Right lobe of liver (tissue), 6 donors: ENCODE data around the gene SCYGR8. TPM values are rescaled to one million over a fixed set of nuclear protein-coding genes. Genes with fewer than 3 reads are reported as not detected.
A peak's percentile ranks its signal among the peaks of the same experiment; 100 is the strongest.

Source experiments
- ATAC-seq, 4 donors: fragments of 200-7000 bp; cut with Tn5 transposase; one replicate each; pipeline ENCODE4 v1.9.1; 2020; ENCODE audit warnings: mild to moderate bottlenecking in 4 of 4, moderate library complexity in 4 of 4
- DNase-seq, 3 donors: peaks; one replicate each; pipeline ENCODE4 v3.0.0-alpha.2; 2020
- H3K27ac ChIP-seq, 3 donors: fragments of 200-600 bp; one replicate each; pipeline ENCODE4 v1.8.0; 2022
- H3K27me3 ChIP-seq, 2 donors: fragments of 200-600 bp; one replicate each; pipeline ENCODE4 v1.8.0; 2022
- H3K36me3 ChIP-seq, 4 donors: fragments of 200-600 bp; sonication (generic) in 1 of 4; one replicate each; pipeline versions ENCODE4 v1.5.1 to v1.8.0; 2017 to 2022; ENCODE audit warnings: control low read depth in 1 of 4
- H3K4me1 ChIP-seq, 4 donors: fragments of 200-600 bp; sonication (generic) in 1 of 4; one replicate each; pipeline versions ENCODE4 v1.5.1 to v1.8.0; 2017 to 2022; ENCODE audit warnings: control low read depth in 1 of 4
- H3K4me3 ChIP-seq, 3 donors: fragments of 200-600 bp; one replicate each; pipeline ENCODE4 v1.8.0; 2022
- H3K9me3 ChIP-seq, 4 donors: fragments of 200-600 bp; sonication (generic) in 1 of 4; one replicate each; pipeline versions ENCODE4 v1.5.1 to v1.8.0; 2017 to 2022; ENCODE audit warnings: control low read depth in 1 of 4
- CTCF ChIP-seq, 4 donors: fragments of 200-600 bp in 3 of 4; fragments of 450-650 bp in 1 of 4; IDR thresholded peaks; one replicate each; pipeline versions ENCODE4 v1.5.1 to v1.8.0; 2016 to 2022; ENCODE audit warnings: antibody characterized with exemption in 4 of 4, mild to moderate bottlenecking in 2 of 4
- POLR2A ChIP-seq: fragments of 450-650 bp; IDR thresholded peaks from one replicate; pipeline ENCODE4 v1.6.1; 2017; ENCODE audit warnings: antibody characterized with exemption, mild to moderate bottlenecking
- WGBS: methylation state at CpG from one replicate; pipeline ENCODE4 v1.1.6; 2018; ENCODE audit warnings: low coverage, low lambda C conversion rate; ENCODE audit not compliant: insufficient coverage; ENCODE audit errors: missing lambda C conversion rate; 5-methylcytosine and 5-hydroxymethylcytosine counted together
- intact Hi-C, 2 donors: fragments of 100-400 bp; cut with DNase I; formaldehyde crosslinking; loops; one replicate each; pipeline versions ENCODE4 v1.11.2 to v1.14.1; 2022
- total RNA-seq, 6 experiments: library from RNA; depleted of rRNA in 2 of 6; stranded (reverse); fragments of >200 nt in 2 of 6; fragmentation: NEBNext Ultra II Directional in 3 of 6; extraction: Animal tissue kit (Norgen Biotek cat#: 25700) in 3 of 6; gene quantifications; one replicate each; pipeline versions ENCODE4 v1.1.0 to v1.2.4, GENCODE V29; 2016 to 2023
- donor health status: DM: no; HTN: yes; CAD: no.
- donor health status: DM: no; HTN: no; CAD: no.
- donor health status: DM: no; HTN: no; CAD: no.
- donor health status: DM: no; HTN: yes; CAD: no.
- donor health status: DM: no; HTN: yes; CAD: no.

SCYGR8 gene
- total RNA-seq, 6 experiments from 2014 or later, result not detected

GRCh38 chr2:227774011-227774624 lies 28.4 kb downstream of the SCYGR8 start:
- no peak for DNase-seq
- Histone ChIP-seq H3K4me1 (no peaks in the 10 kb centered on the region), H3K27me3 (no peaks in the 10 kb centered on the region), H3K4me3 (no peak overlapping the region), H3K27ac (no peak overlapping the region), H3K36me3 (no peaks in the 10 kb centered on the region), H3K9me3 (no peaks in the 10 kb centered on the region)
- TF ChIP-seq POLR2A (no peak), CTCF (IDR thresholded peaks at IDR 0.05) (peak in 3 of 4 donors; percentile 24 to 43 (median 36))
- WGBS, result 46% methylated on average over 15 of the region's 15 CpGs
- intact Hi-C loops, result no loop called here
- ATAC-seq, result peak in 2 of 4 donors; percentile 40 to 74

GRCh38 chr2:227774895-227775842 lies 29.5 kb downstream of the SCYGR8 start:
- no peaks in the 10 kb centered on the region for H3K4me1 ChIP-seq
- ATAC-seq (no peak), DNase-seq (no peak)
- WGBS, result 78% methylated on average over 6 of the region's 6 CpGs
- H3K4me3 ChIP-seq, result no peak overlapping the region
- no peaks in the 10 kb centered on the region for H3K36me3 ChIP-seq
- intact Hi-C loops, result no loop called here
- H3K27me3 ChIP-seq, result no peaks in the 10 kb centered on the region
- H3K27ac ChIP-seq, result no peak overlapping the region
- TF ChIP-seq POLR2A (no peak), CTCF (IDR thresholded peaks at IDR 0.05) (no peak)
- H3K9me3 ChIP-seq, result no peaks in the 10 kb centered on the region

GRCh38 chr2:227780981-227781615 lies 35.4 kb downstream of the SCYGR8 start:
- ATAC-seq (no peak), DNase-seq (no peak)
- no peak for TF ChIP-seq POLR2A
- TF ChIP-seq CTCF (IDR thresholded peaks at IDR 0.05), result no peak
- intact Hi-C loops, result no loop called here
- no peaks in the 10 kb centered on the region for H3K9me3 ChIP-seq
- no peaks in the 10 kb centered on the region for H3K36me3 ChIP-seq
- H3K27me3 ChIP-seq, result no peaks in the 10 kb centered on the region
- H3K27ac ChIP-seq, result no peak overlapping the region
- H3K4me1 ChIP-seq, result no peaks in the 10 kb centered on the region
- 57% methylated on average over 14 of the region's 14 CpGs for WGBS
- H3K4me3 ChIP-seq, result no peak overlapping the region

- Histone ChIP-seq H3K4me1 (no peaks in the 10 kb centered on the region), H3K27me3 (no peaks in the 10 kb centered on the region), H3K27ac (no peak overlapping the region), H3K36me3 (no peaks in the 10 kb centered on the region), H3K9me3 (no peaks in the 10 kb centered on the region), H3K4me3 (no peak overlapping the region)
- intact Hi-C loops, result no loop called here
- DNase-seq (no peak), ATAC-seq (no peak)
- WGBS, result 81% methylated on average over 8 of the region's 8 CpGs
- no peak for TF ChIP-seq POLR2A
- no peak for TF ChIP-seq CTCF (IDR thresholded peaks at IDR 0.05)
These were observed 36.1 kb downstream of the SCYGR8 start for GRCh38 chr2:227781841-227782240.
